DLD1 (cell line): ENCODE measurements around the gene WDR82.

Source experiments
- in situ Hi-C: cut with HindIII; loops from 2 replicates; pipeline ENCODE4 v1.10.0; 2017; ENCODE audit warnings: low sequenced_read_pairs

WDR82 gene

DNA sequence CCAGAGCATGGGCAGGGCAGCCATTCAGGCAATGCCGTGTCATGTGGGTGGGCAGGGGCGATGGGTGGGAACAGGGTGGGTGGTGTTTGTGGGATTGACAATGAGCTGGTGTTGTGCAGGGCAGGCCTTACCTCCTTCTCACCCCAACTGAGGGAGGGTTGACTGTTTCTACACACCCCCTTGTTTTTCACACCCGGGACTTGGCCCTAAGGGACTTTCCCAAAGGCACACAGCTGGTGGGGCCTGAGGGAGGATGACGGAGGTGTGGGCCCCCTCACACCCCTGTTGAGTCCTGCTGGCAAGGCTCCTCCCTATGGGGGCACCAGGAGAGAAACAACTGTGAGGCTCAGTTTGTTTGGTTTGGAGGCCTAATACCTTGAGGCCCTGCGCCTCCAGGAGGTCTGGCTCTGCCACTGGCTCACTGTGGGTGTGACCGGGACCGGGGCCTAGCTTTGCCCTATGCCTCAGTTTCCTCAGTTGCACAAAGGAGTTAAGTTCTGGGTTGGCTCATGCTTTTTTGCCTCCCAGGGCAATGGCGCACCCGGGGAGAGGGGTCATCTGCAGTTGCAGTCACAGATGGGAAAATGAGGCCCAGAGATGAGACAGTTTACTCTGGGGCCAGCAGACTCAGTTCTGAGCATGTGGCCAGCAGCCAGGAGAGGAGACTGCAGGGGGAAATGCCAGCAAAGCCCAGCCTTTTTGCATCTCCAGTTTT is 32.6 kb upstream of the WDR82 start:
- in situ Hi-C loops: no loop called here

DNA sequence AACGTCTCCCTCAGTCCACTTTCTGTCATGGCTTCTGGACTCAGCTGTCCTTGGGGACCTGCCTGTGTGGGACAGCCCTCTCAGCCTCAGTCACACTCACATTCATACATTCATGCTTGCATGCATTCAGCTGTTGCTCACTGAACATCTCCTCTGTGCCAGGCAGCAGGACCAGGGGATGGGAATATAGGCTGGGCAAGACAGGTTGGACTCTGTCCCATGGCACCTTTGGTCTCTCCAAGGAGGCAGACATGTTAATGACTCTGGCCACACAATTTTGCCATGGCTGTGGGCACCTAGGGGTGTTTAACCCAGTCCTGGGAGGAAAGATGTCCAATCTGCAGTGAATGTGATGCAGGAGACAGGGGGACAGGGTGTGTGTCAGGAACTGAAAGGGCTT is 29.9 kb upstream of the WDR82 start:
- in situ Hi-C loops: no loop called here

DNA sequence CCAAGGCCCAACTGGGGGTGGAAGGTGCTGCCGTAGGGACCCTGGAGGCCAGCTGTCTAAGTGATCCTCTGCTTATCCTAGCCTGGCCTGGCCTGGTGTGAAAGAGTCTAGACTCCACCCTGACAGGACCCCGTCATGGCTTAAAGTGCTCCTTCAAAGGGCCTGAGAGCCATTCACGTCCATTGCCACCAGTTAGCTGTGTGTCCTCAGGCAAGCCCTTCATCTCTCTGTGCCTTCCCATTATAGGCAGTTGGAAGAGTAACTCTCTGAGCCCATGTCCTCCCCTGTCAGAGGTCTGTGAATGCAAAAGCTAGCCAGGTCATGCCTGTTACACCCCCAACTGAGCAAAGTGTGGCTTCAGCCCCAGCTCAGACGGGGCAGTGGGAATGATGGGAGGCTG is 28.5 kb upstream of the WDR82 start:
- in situ Hi-C loops: no loop called here

DNA sequence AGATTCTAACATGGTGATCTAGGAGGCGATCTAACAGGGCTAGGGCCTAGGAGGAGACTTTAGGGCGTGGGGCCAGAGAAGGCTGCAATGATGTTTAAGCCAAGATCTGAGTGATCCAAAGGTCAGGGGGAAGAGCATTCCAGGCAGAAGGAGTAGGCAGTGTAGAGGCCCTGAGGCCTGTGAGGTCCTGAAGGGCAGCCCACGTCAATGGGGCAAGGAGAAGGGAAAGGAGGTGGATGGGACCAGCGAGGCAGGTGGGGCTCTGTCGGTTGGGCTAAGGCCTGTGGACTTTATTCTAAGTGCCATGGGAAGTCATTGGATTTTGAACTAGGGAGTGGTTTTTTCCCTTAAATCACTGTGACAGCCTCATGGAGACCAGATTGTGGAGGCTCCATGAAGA is 27.5 kb upstream of the WDR82 start:
- in situ Hi-C loops: no loop called here

DNA sequence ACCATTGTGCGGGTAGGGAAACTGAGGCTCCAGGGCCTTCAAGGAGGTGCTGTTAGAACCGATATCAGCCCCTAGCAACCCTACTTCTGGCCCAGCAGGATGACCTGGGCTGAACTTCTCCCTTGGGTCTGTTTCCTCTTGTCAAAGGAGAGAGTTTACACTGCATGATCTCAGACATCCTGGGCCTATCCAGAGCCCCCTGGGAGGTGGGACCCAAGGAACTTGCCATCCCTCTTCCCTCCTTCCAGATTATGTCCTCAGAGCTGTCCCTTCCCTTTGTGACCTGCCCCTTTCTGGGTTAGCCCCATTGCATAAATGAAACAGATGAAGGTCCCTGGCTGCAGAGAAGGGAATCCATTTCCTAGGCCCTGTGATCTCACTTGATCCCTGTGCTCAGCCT is 25.4 kb upstream of the WDR82 start:
- in situ Hi-C loops: no loop called here

DNA sequence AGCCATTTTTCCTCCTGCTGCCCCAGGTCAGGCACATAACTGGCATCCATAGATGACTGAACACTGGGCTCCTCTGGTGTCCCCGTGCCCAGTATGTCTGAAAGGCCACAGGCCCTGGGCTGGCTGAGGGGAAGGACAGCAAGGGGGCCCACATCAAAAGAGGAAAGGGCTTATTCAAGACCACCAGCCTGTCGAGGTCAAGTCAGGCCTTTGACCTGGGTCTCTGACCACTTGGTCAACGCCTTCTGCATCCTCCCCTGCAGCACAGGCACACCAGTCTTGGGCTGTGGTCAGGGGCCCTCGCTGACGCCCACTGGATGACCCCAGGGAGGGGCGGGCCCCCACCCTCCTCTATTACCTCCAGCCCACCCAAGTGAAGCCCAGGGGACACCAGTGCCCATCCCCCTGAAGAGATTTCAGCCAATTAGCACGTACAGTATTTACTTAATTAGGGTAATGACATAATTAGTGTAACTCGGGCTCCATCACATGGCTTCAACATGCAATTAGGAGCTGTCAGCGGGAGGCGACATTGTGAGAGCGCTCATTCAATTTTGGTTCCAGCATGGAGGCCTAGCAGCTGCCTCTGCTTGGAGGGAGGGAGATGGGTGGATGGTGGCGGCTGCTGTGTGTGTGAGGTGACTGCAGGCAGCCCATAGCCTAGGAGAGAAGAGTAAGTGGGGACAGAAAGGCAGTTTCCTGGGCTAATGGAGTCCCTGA is 24.1 kb upstream of the WDR82 start:
- in situ Hi-C loops: no loop called here

DNA sequence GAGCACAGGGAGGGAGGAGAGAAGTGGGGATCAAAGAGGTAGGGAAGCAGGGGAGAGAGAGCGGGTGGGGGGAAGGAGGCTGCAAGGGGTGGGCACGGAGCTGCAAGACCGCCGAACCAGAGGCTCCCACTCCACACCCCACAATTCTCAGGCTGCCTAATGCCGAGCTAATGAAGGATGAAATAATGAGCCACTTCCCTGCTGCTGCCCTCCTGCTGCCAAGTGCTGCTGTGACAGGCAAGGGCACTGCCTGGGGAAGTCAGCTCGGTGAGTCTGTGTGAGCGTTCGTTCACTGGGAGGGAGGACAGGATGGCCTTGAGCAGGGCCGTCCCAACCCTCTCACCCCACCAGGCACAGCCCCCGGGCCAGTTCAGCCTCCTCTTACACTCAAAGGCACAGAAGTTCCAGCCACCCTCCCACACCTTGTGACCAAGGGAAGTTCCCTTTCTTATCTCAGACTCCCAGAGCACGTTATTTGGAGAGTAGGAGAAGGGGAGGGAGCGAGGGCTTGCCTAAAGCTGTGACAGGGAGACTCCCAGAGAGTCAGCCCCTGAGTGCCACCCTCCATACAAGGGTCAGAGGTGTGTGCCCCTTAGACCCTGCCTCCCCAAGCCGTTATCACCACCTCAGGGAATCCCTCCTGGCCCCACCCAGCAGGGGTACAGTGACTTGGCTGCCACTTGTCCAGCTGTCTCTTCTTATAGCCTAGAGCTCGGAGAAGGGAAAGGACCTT is 21.6 kb upstream of the WDR82 start:
- in situ Hi-C loops: no loop called here

DNA sequence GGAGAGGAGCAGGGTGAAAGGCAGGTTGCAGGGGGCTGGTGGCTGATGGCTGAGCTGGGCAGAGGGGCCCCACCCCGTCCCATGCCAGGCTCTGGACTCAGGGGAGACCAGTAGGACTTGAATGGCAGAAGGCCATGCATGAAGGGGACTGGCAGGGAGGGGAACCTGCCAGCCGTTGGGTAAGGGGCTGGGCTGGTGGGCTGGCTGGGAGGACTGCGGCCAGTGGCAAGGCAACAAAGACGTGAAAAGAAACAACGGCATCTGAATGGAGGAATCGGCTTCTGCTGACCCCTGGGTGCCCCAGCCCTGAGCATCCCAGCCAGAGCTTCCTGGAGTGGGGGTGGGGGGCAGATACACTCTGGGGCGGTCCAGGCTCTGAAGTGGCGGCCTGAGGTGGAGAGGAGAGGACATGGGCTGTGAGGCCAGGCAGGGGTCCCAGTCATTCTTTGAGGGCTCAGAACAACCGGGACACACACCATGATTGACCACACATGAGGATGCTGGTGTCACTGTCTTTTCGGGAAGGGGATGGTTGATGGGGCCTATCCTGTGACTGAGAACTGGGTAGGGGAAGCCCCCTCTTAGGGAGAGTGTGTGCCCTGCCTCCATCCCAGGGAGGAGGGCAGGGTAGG is 20.9 kb upstream of the WDR82 start:
- in situ Hi-C loops: no loop called here

DNA sequence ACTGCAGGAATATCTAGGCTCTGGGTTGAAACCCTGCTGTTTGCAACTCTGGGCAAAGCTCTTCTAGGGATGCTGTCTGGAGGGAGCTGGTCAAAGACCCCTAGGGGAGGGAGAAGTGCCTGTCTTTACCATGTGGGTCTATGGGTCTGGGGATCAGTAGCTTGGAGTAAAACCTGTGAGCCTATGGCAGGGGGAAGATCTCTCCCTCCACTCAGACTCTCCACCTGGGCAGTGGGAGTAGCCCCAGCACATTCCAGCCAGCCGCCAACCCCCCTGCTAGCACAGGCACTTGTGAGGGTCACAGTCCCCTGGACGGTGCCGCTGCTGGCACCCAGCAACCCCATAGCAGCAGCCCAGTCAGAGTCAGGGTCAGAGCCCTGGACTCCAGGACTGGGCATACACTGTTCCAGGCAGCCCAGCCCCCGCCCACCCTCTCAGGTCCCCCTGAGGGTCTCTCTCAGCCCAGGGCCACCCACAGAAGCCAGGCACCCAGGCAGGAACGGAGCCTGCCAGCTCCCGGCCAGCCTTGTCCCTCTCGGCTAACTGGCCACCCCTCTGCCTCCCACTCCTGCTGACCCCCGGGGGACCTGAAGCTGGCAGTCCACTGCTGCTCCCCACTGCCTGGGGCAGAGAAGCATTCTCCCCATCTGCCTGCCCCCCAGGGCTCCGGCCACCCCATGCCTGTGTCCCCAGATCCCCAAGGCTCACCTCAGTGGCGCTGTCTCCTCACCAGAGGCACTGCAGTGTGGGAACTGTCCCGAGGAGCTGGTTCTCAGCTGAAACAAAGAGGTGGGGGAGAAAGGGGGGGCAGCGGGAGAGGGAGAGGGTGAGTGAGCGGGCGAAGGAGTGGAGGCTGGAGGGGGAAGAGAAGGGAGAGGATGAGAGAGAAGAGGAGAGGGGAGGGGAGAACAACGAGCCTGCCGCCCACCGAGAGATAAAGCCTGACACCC is 20.0 kb upstream of the WDR82 start:
- in situ Hi-C loops: no loop called here

DNA sequence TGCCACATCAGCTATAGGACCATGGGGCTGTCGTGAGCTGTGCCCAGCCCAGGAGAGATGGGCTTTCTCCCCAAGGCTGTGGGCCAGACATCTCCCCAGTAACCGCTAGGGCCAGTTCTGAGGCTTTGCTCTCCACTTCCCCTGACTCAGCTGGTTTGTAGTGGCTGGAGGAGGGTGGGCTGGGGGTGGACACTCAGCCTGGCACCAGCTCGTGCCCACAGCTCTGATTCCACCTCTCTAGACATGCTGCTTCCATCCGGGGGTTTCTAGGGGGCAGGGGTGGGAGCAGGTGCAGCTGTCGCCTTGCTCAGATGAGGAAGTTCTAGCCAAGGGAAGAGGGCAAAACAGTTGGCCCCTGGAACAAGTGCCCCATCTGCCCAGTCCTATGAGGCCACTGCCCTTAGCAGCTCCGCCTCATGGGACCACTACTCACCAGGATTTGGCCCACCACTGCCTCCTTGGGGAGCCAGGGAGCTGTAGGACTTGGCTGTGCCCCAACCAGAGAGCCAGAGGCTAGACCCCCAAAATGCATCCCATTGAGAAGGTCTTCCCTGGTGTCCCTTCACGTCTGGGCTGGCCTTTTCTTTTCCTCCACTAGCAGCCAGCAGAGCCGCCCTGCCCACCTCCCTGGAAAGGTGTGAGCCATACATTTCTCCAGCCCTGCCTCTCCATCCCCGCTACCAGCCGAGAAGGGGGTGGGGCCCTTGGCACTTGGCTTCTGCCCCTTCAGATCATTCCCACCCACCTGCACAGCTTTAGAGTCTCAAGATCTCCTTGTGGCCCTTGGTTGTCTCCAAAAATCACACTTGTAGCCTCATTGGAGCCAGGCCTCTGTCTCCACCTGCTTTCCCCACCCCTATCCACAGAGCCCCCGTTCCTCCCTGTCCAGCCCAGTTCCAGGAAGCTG is 19.0 kb upstream of the WDR82 start:
- in situ Hi-C loops: no loop called here

DNA sequence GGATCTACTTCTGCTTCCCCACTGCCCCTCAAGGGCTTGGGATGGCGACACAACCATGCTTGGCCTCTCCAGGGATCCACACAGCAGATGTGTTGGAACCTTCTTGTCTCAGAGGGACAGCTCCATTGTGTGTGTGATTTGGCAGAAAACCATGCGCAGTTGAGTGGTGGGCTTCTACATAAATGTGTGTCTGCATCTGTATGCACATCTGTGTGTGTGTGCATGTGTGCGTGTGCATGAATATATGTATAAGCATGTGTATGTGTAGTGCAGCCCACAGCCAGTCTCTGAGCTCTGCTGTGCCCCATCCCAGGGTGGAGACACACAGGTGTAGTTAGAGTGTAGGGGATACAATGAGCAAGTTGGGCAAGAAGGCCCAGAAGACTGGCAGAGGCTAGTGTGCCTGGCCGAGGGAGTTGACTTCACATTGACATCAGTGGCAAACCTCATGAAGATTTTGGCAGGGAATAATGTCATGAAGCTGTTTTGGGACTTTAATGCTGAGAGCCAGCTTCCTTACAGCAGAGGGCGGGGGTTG is 17.3 kb upstream of the WDR82 start:
- in situ Hi-C loops: no loop called here

DNA sequence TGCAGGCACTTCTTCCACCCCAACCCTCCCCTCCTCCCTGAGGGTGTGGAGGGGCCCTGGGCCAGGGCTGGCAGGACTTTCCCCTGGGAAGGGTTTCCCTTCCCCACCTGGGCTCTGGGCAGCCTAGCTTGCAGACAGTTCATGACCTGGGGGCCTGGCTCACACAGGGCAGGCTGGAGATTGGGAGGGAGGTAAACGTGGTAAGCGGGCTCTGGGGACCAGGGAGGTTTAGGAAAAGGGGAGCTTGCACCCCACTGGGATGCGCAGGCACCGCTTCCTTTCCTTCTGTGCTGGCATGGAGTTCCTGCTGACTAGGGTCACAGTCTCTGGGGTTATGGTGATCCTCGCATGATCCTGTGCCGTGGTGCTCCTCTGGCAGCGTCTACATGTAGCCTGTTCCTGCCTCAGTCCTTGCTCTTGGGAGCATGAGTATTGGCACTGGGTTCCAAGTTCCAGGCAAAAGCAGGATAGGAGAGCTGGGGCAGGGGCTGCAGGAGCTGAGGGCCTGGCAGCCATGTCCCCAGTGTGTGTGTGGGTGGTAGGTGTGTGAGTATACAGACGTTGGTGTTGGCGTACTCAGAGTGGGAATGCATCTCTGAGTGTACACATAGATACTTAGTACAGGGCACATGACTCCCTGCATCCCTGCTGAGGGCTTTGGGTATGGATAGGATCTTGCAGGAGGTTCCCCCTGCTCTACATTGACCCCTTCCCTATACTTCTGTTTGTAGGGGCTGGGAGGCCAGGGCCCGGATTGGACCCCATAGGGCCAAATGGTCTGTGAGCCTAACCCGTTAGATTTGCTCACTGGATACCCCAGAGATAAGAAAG is 16.1 kb upstream of the WDR82 start:
- in situ Hi-C loops: no loop called here

DNA sequence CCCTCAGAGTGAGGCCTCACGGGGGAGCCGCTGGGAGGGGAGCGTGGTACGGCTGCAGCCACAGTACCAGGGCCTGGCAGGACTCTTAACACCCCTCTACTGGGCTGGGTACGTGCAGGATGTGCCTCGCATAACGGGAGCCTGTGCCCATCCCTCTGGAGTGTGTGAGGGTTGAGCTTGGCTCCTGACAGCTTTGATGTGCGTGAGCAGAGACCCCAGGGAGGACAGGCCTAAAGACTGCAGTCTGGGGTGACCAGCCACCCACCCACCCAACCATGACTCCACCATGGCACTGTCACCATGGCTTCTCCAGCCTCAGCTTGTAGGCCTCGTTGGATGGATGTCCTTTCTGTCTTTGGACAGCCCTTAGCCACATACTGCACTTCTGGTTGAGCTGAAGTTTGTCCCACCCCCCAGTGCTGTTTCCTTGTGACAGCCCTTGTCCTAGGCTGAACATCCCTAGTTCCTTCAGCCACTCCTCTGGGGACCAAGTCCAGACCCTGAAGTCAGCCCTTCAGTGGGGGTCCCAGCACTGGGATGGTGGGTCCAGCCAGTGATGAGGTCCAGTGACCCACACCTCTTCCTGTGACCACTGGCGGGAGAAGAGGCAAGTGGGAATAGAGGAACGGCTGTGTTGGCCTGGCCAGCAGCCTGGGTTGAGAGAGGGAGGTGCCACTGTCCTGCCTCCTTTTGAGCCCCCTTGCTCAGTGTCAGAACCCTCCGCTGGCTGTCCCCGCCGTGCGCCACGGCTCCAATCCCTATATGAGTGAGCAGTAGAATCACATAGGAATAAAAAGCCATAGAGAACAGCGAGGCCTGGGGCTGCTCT is 15.3 kb upstream of the WDR82 start:
- in situ Hi-C loops: no loop called here

DNA sequence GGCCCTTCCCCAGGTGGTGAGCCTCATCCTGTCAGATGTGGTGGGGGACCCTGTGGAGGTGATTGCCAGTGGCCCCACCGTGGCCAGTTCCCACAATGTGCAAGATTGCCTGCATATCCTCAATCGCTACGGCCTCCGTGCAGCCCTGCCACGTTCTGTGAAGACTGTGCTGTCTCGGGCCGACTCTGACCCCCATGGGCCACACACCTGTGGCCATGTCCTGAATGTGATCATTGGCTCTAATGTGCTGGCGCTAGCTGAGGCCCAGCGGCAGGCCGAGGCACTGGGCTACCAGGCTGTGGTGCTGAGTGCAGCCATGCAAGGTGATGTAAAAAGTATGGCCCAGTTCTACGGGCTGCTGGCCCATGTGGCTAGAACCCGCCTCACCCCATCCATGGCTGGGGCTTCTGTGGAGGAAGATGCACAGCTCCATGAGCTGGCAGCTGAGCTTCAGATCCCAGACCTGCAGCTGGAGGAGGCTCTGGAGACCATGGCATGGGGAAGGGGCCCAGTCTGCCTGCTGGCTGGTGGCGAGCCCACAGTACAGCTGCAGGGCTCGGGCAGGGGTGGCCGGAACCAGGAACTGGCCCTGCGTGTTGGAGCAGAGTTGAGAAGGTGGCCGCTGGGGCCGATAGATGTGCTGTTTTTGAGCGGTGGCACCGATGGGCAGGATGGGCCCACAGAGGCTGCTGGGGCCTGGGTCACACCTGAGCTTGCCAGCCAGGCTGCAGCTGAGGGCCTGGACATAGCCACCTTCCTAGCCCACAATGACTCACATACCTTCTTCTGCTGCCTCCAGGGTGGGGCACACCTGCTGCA is 14.0 kb upstream of the WDR82 start:
- in situ Hi-C loops: no loop called here

DNA sequence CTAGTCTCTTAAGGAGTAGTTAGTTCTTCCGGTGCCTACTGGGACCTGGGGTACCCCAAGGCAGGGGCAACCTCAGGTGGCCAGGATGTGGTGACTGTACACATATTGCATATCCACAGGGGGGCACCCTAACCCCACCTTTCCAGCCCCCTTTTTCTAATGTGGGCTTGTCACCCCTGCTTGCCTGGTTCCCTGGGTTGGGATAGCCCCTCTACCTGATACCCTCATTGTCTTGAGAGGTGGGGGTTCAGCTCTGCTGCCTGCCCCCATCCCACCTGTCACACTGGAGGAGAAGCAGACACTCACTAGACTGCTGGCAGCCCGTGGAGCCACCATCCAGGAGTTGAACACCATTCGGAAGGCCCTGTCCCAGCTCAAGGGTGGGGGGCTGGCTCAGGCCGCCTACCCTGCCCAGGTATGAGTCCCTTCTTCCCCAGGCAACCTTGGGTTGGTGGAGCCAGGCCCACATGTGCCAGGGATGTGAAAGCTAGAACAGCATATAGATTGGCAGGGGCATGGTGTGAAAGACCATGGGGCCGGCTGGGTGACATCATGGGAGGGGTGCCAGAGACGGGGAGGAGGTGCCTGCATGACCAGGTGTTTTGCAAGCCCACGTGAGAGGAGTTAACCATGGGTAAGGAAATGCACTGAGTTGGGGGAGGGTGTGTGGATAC is 13.2 kb upstream of the WDR82 start:
- in situ Hi-C loops: no loop called here
